ENCODE results near the gene GIMAP7.

DNA sequence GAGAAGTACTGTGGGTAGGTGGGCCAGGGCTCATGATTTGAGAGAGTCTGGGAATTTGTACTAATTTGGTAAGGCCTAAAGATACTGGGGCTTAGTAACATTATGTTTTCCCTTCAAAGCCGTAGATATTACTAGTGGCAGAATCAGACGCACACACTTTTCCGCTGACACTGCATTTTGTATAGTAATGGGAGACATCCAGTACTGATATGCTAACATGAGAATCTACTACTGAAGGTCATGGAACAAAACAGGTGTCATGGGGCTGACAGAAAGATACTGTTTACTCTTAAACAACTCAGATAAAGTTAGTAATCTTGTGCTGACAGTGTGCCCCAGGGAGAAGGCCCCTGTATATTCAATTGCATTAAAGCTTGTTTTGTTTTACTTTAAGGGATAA lies 11.1 kb upstream of the GIMAP7 start:
- TF ChIP-seq POLR2A (IDR thresholded peaks at IDR 0.05; ENCODE audit: low read depth), result no peak
- TF ChIP-seq, protein P1, sequence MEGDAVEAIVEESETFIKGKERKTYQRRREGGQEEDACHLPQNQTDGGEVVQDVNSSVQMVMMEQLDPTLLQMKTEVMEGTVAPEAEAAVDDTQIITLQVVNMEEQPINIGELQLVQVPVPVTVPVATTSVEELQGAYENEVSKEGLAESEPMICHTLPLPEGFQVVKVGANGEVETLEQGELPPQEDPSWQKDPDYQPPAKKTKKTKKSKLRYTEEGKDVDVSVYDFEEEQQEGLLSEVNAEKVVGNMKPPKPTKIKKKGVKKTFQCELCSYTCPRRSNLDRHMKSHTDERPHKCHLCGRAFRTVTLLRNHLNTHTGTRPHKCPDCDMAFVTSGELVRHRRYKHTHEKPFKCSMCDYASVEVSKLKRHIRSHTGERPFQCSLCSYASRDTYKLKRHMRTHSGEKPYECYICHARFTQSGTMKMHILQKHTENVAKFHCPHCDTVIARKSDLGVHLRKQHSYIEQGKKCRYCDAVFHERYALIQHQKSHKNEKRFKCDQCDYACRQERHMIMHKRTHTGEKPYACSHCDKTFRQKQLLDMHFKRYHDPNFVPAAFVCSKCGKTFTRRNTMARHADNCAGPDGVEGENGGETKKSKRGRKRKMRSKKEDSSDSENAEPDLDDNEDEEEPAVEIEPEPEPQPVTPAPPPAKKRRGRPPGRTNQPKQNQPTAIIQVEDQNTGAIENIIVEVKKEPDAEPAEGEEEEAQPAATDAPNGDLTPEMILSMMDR (IDR thresholded peaks at IDR 0.05), result no peak
- no peak for TF ChIP-seq POLR2AphosphoS5 (IDR thresholded peaks at IDR 0.05)
